GM18519 (cell line): ENCODE measurements around the gene PHKG1.
"Not testable (repeated sequence)": the region's sequence is repeated elsewhere in the genome, so short reads cannot be mapped to it uniquely, and the experiment has no call there.

ENCODE experiments used
- ATAC-seq: cut with Tn5 transposase; IDR thresholded peaks from one replicate; pipeline ENCODE4 v1.9.1; 2021; ENCODE audit warnings: mild to moderate bottlenecking, moderate library complexity; ENCODE audit not compliant: unreplicated experiment, low FRiP score

The PHKG1 gene

DNA sequence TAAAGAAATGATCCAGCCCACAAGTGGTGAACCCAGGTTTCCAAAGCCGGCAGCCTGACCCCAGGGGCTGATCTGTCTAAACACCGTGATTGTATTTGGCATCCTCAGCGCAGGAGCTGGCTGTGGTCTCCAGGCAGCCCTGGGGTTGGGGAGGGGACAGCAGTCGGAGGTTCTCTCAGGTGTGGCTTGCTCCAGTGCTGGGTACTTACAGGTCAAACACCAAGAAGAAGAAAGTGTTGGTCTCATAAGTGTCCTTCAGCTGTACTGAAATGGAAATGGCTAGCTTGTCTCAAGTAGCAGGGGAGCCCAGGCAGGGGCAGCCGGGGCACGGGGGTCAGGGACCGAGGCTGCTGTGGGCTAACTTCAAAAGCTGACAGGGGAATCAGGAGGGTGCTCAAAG lies 6.0 kb downstream of the PHKG1 start:
- no peak for ATAC-seq

DNA sequence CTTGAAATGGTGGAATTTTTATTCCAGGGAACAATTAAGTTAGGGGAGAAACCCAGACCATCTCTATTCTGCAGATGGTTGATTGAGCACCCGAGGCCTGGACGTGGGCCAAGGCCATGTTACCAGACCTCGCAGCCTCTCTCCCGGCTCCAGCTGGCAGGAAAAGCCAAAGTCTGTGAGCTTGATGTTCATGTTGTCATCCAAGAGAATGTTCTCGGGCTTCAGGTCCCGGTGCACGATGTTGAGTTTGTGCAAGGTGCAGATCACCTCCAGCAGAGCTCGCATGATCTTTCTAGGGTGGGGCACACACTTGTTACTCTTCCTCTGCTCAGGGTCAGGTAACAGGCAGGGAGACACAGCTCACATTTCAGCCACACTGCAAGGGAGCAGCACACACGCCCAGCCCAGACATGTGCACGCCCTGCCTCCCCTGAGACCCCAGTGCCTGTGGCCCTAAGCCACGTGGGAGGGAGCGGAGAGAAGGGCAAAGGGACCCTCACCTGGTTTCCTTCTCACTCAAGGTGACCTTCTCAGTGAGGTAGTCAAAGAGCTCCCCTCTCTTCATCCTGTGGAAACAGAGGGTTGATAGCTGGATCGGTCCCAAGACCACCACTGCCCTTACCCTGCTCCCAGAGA lies 9.5 kb downstream of the PHKG1 start:
- ATAC-seq: no peak

DNA sequence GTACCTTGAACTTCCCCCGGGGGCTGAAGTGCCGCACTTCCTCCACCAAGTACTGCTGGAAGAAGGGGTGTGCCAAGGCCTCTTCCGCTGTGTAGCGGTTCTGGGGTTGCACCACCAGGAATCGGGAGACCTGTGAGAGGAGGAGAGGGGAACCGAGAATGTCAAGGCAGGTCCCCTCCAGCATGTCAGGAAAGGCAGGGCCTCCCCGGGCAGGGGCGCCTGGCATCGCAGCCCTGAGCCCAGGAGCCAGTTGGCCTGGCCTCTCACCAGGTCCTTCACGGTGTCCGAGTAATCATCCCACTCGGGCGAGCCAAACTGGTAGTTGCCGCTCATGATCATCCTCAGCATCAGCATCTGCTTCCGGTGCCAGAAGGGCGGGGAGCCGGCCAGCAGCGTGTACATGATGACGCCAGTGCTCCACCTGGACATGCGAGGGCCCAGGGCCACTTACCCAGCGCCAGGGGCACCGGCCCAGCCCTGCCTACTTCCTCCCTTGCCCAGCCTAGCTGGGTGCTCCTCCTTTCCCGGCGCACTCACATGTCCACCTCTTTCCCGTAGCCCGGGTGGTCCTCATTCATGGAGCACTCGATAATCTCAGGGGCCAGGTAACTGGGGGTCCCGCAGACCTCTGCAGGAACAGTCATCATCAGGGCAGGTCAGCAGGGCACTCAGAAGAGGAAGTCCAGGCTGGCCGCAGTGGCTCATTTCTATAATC lies 11.0 kb downstream of the PHKG1 start:
- ATAC-seq: no peak

DNA sequence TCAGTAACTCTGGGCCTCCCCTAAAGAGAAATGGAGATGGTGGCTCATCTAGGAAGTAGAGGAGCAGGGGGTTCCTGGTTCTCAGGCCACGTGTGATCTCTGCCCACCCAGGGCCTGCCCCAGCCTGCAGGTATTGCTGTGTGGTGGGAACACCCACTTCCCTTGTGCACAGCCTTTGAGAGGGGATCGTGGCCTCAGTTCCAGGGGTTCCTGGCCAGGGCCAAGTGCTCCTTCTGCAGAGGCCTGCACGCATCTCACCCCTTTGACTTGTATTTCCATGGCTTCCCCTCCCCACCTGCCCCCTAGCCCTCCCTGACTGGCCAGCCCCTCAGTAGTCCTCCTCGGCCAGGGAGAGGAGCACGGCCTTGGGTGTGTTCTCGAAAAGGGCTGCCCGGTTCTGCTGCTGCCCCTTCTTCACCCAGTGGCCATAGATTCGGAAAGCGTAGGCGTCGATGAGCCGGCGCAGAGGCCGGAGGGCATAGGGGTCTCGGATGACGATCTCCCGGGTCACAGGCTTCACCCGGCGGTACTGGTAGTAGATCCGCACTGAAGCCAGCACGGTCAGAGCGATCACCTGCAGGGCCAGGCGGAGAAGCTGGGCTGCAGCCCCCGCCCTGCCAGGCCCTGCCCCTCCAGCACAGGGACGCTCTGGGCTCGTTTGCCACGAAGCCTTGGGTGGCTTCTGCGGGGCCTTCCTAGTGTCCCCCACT lies 11.9 kb downstream of the PHKG1 start:
- ATAC-seq: not testable (repeated sequence)

DNA sequence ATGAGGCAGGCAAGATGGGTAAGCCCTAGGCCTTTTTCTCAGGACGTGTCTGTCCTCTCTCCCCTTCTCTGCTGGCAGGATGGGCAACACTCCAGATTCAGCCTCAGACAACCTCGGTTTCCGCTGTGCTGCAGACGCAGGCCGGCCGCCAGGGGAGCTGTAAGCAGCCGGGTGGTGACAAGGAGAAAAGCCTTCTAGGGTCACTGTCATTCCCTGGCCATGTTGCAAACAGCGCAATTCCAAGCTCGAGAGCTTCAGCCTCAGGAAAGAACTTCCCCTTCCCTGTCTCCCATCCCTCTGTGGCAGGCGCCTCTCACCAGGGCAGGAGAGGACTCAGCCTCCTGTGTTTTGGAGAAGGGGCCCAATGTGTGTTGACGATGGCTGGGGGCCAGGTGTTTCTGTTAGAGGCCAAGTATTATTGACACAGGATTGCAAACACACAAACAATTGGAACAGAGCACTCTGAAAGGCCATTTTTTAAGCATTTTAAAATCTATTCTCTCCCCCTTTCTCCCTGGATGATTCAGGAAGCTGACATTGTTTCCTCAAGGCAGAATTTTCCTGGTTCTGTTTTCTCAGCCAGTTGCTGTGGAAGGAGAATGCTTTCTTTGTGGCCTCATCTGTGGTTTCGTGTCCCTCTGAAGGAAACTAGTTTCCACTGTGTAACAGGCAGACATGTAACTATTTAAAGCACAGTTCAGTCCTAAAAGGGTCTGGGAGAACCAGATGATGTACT lies 13.1 kb downstream of the PHKG1 start:
- no peak for ATAC-seq

DNA sequence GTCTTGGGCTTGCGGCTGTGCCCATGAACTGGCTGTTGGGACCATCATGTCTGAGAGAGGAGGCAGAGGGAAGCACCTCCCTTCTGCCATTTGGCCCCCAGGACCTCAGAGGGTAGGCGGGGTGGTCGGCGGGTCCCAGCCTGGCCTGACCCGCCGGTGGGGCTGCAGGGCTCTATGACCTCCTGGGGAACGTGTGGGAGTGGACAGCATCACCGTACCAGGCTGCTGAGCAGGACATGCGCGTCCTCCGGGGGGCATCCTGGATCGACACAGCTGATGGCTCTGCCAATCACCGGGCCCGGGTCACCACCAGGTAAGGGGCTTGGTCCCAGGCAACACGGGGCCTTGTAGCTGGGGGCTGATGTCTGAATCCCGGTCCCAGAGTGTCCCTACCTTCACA lies 14.6 kb downstream of the PHKG1 start:
- no peak for ATAC-seq

DNA sequence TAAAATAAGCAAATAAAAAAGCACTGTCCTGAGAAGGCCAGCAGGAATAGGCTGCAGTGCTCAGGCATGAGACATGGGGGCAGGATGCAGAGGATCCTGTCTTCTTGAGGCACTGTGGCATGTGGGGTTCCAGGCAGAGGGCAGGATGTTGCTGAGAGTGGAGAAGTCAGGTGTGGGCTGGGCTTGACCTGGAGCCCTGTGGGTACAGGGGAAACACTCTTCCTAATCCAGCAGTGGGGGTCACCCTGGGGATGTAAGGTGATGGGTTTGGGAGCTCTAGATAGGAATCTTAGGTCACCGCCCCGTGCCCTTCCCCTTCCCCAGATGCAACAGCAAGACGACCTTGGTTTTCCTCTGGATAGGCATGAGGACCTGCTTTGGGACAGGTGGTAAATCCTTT lies 15.1 kb downstream of the PHKG1 start:
- ATAC-seq: no peak

DNA sequence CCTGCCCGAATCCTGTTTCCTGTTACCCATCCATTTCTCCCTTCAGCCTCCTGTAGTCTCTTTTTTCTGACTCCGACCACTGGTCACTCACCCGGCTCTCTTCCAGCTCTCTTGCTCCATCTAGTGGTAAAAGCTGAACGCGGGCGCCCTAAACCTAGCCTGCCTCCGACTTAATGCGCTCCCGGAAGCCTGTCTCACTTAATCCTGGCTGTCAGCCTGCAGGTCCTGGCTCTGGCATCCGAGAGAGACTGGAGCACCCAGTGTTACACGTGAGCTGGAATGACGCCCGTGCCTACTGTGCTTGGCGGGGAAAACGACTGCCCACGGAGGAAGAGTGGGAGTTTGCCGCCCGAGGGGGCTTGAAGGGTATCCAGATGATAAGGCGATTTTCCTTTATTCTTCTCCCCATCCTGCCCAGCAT lies 18.4 kb downstream of the PHKG1 start:
- no peak for ATAC-seq

DNA sequence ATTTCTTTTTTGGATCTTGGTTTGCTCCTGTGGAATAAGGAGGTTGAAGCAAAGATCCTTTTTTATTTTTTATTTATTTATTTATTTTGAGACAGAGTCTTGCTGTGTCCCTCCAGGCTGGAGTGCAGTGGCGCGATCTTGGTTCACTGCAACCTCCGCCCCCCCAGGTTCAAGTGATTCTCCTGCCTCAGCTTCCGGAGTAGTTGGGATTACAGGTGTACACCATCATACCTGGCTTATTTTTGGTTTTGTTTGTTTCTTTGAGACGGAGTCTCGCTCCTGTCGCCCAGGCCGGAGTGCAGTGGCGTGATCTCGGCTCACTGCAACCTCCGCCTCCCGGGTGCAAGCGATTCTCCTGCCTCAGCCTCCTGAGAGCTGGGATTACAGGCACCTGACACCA lies 26.4 kb downstream of the PHKG1 start:
- ATAC-seq: not testable (repeated sequence)

DNA sequence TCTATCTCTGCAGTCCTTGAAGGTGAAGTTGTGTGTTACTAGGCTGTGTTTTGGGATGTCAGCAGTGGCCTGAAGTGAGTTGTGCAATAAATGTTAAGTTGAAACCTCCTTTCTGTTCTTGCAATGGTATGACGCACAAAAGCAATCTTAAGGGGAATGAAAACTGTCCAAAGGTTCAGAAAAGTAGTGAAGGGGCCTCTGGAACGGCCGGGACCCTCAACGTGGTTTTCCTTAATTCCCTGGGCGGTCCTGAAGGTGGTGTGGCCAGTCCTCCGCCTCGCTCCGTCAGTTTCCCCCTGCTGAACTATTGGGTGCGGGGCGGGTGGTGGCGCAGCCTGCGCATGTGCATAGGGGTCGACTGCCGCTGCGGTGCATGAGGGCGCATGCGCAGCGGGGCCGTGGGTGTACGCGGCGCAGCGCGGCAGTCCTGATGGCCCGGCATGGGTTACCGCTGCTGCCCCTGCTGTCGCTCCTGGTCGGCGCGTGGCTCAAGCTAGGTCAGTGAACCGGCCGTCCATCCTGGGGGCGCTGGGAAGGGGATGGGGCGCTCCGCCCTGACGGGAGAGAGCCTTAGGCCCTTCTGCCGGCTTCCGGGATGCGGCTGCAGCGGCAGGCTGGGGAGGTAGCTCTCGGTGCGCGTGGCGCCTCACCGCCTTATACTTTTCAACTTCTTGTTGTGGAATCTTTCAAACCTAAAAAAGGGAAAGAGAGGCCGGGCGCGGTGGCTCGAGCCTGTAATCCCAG lies 28.7 kb downstream of the PHKG1 start, which contains the start of gene SUMF2:
SUMF2 (plus strand) TSS at position 405 of the 744 bp plus-strand sequence; CDS start at position 431, 26 bp downstream.
- ATAC-seq: peak; percentile 76

DNA sequence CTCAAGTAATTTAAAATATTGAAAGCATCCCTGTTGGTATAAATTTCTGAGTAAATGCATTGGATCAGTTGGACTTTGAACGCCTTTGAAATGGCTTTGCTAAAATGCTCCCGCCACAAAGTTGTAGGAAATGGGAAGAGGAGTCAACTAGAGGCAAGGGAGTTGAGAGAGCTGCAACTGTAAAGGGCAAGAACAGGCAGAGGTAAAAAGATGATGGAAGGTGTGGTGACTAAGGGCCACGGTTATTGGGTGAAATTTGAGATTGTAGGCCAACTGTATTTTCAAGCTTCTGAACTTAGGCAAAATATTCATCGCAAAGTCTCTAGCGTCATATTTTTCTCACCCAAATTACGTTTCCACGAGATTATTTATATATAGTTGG lies 29.3 kb downstream of the PHKG1 start:
- no peak for ATAC-seq

DNA sequence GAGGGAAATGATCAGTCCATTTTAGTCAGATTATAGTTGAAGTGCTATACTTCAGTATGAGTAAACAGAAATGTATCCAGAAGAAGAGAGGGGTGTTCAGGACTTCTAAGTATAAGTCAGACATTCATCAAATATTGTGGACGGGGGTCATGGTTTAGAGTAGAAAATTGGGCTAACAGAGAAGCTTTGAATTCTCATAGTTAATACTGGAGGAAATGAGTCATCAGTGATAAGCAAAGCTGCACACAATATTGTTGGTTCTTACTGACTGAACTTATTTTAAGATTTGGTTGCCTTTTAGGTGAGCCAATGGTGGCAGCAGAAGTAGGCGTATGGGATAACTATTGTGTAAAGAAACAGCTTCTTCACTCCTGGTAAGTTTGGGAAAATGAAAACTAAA lies 30.4 kb downstream of the PHKG1 start:
- no peak for ATAC-seq

DNA sequence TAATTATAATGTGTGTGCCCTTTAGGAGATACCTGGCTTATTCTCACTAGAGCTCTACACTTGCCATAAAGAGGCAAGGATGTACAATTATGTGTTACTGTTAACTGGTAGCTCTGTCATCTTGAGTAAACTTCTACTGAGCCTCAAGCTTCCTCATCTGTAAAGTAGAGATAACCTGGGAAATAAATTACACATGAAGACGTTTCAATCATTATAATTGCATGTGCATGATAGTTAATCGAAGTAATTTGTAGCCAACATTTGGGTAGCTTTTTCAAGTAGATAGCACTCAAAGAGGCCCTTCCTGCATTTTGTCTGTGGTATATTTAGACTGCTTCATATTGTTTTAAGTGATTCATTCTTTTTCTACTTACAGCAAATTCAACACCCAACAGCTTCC lies 38.8 kb downstream of the PHKG1 start:
- ATAC-seq: no peak

DNA sequence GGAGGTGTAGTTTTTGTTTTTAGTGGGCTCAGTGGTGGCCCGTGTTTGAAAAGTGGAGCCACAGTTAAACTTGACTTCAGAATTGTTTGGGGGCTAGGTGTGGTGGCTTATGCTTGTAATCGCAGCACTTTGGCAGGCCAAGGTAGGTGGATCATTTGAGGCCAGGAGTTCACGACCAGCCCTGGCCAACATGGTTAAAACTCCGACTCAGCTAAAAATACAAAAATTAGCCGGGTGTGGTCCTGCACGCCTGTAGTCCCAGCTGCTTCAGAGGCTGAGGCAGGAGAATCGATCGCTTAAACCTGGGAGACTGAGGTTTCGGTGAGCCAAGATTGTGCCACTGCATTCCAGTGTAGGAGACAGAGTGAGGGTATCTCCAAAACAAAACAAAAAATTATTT lies 39.4 kb downstream of the PHKG1 start:
- no peak for ATAC-seq

DNA sequence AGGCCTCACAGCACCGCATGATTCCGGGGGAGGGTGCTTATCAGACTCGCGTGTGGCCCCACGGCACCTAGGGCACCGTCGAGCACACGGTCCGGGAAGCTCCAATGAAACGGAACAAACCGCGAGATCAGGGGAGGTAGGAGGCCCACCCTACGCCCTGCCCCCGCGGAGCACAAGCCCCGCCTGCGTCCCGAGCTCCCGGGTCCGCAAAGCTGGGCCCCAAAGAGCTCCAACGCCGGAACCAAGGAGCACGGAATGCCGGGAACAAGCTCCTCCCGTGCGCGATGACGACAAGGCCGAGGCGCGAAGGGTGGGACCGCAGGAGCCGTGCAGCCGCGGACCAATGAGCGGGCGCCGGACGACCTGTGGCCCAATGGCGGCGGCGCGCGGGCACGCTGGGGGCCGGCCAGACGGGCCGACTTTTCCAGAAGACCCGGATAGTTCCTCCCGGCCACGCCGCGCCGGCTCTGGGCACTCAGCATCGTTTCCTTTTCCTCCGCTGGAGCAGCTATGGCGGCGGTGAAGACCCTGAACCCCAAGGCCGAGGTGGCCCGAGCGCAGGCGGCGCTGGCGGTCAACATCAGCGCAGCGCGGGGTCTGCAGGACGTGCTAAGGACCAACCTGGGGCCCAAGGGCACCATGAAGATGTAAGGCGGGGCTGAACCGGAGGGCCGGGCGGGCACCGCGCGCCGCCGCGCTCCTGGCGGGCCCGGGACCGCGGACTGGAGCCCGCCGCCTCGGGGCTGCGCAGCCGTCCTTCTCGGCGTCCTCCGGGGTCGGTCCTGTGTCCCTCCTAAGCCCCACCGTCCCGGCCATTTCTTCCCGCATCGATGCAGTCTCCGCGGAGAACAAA lies 41.2 kb downstream of the PHKG1 start, which contains the start of the genes CCT6A and PSPH:
CCT6A (plus strand) TSS at position 427 of the 853 bp plus-strand sequence; CDS start at position 511, 84 bp downstream.
PSPH (minus strand) TSS at position 106 of the 853 bp plus-strand sequence. CDS start 30,232 bp downstream, outside the sequence.
- ATAC-seq: peak; percentile 88

DNA sequence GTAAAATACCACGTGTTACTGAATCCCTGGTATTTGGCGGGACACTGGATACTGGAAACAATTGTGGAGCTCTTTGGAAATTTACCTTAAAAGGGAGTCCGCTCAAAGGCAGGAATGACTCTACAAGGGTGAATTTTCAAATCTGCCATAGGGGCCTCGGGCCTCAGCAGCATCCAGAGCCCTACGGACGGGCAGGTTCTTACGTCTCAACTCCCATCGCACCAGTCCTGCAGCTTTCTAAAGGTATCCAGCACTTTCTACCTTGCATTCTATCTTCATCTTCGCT lies 41.8 kb downstream of the PHKG1 start:
- ATAC-seq: no peak

DNA sequence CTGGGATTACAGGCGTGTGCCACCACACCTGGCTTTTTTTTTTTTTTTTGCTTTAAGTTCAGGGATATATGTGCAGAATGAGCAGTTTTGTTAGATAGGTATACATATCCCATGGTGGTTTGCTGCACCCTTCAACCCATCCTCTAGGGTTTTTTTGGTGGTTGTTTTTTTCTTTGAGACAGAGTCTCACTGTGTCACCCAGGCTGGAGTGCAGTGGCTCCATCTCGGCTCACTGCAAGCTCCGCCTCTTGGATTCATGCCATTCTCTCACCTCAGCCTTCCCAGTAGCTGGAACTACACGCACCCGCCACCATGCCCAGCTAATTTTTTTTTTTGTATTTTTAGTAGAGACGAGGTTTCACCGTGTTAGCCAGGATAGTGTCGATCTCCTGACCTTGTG lies 44.0 kb downstream of the PHKG1 start:
- not testable (repeated sequence) for ATAC-seq

DNA sequence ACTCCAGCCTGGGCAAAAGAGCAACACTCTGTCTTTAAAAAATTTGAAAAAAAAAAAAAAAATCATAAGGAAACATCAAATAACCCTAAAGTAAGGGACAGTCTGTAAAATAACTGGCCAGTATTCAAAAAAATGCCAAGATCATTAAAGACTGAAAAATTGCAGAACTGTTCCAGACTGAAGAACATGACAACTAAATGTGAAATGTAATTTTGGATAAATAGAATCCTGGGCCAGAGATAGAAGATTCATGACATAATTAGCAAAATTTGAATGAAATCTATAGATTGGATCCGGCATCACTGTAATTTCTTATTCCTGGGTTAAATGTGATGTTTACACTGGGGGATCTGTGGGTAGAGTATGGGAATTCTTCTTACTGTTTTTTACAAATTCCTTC lies 44.5 kb downstream of the PHKG1 start:
- ATAC-seq: no peak

DNA sequence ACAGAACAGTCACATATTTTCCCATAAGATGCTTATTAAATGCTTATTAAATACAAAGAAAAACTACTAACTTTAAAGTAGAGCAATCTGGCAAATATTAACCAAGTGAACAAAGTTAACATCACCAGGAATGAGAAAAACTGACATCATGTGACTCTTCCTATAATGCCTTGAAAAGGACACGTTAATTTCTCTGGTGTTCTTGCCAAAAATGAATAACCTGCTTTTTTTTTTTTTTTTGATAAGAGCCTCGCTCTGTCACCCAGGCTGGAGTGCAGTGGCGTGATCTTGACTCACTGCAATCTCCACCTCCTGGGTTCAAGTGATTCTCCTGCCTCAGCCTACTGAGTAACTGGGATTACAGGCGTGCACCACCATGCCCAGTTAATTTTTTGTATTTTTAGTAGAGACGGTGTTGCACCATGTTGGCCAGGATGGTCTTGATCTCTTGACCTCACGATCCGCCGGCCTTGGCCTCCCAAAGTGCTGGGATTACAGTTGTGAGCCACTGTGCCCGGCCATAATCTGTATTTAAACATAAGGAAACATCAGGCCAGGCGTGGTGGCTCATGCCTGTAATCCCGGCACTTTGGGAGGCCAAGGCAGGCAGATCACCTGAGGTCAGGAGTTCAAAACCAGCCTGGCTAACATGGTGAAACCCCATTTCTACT lies 45.2 kb downstream of the PHKG1 start:
- not testable (repeated sequence) for ATAC-seq
